NB4 (cell line): Measurements from ENCODE around the gene IQGAP2.

ENCODE experiments used
- DNase-seq: peaks from one replicate; pipeline ENCODE4 v3.0.0; 2010; ENCODE audit warnings: low read depth
- H3K4me3 ChIP-seq: one replicate; pipeline ENCODE4 v1.5.1; 2011; ENCODE audit warnings: mild to moderate bottlenecking, low read depth, low read length, moderate library complexity
- CTCF ChIP-seq: IDR thresholded peaks from one replicate; pipeline ENCODE4 v1.5.1; 2012; ENCODE audit warnings: low read depth, low read length
- MAX ChIP-seq: IDR thresholded peaks from 2 replicates; pipeline ENCODE4 v1.6.1; 2011; ENCODE audit warnings: low read depth, low read length
- MYC ChIP-seq: IDR thresholded peaks from 2 replicates; pipeline ENCODE4 v1.6.1; 2011; ENCODE audit warnings: low read depth, low read length
- POLR2A ChIP-seq: IDR thresholded peaks from 2 replicates; pipeline ENCODE4 v1.6.1; 2011; ENCODE audit warnings: mild to moderate bottlenecking; ENCODE audit not compliant: insufficient read length; ENCODE audit errors: extremely low read depth

IQGAP2 gene

GRCh38 chr5:76622973-76623596, 220.0 kb downstream of the IQGAP2 start, which contains the start of gene F2RL2:
Gene F2RL2 (minus strand): TSS chr5:76623403. CDS start chr5:76623230, 173 bp downstream.
- no peak within 1 kb of the TSS for H3K4me3 ChIP-seq
- TF ChIP-seq POLR2A (no peak), MYC (no peak), CTCF (no peak), MAX (no peak)
- DNase-seq, result no peak

DNA sequence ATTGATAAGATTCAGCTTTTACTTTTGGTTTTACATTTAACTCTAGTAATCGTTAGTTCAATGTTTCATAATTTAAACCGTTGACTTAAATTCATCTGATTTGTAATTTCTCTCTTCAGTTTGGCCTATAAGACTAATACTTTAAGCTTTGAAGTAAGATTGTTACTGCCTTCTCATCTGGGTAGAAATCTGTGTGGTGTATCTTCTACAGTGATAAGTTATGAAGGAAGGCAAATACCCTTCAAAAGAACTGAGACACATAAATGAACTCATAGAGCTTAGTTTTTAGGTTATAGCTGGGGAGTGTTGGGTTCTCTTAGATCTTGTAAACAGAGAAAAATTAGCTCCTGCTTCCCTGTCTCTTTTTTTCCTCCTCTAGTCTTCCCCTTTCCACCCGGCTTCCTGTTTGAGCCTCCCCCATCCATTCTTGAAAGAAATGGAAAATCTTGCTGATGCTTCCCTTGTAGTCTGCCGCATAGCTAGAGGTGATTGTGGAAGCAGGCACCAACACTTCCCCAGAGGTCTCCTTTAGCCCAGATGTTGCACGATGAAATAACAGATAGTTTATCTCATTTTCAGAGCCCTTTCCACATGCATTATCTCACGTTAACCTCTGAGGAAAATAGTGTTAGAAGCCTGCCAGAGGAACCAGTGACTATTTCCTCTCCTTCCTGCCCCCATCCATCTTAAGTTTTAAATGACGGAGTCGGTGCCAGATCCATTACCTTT, 222.2 kb downstream of the IQGAP2 start:
- H3K4me3 ChIP-seq, result no peak overlapping the region
- TF ChIP-seq POLR2A, result no peak
- TF ChIP-seq CTCF, result no peak
- TF ChIP-seq MYC, result no peak
- TF ChIP-seq MAX, result no peak
- no peak for DNase-seq

GRCh38 chr5:76626738-76627137, 223.7 kb downstream of the IQGAP2 start:
- TF ChIP-seq CTCF (no peak), MYC (no peak), POLR2A (no peak), MAX (no peak)
- DNase-seq, result peak; percentile 8
- no peak overlapping the region for H3K4me3 ChIP-seq

- no peak for TF ChIP-seq CTCF
- no peak for TF ChIP-seq POLR2A
- TF ChIP-seq MYC, result no peak
- TF ChIP-seq MAX, result no peak
- DNase-seq, result no peak
- H3K4me3 ChIP-seq, result no peak overlapping the region
Observed at GRCh38 chr5:76634661-76635060, 231.6 kb downstream of the IQGAP2 start.

DNA sequence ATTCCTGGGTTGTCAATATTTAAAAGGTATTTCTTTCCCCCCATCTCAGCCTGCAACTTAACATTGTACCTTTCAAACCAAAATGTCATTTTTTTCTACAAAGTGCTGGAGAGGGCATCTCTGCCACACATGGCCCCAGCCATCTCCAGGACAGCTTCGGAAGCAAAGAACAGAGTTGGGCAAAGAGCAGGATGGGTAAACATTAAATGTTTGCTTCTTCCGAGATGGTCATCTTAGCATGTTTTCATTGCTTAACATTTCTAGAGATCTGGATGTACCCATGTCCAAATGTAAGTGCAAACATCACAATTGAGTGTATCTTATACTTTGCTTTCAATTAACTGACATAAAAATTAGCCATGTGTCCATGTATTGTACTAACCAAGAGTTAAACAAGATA, 234.4 kb downstream of the IQGAP2 start:
- DNase-seq, result no peak
- no peak overlapping the region for H3K4me3 ChIP-seq
- TF ChIP-seq MAX, result no peak
- TF ChIP-seq CTCF, result no peak
- TF ChIP-seq POLR2A, result no peak
- TF ChIP-seq MYC, result no peak
